Left renal cortex interstitium (tissue), 4 donors: ENCODE measurements around the gene CD9. TPM values are rescaled to one million over a fixed set of nuclear protein-coding genes. Genes with fewer than 3 reads are reported as not detected.

Source experiments
- DNase-seq, 4 donors: peaks; one replicate each; pipeline ENCODE4 v3.0.0-alpha.2; 2013; ENCODE audit warnings: low read depth in 4 of 4, low spot score in 2 of 4, missing footprints in 1 of 4
- polyA plus RNA-seq, 4 donors: library from polyadenylated mRNA; unstranded; fragments of 120-200 nt; gene quantifications; one replicate each; pipeline ENCODE4 v1.2.1, GENCODE V29; 2013; ENCODE audit not compliant: insufficient read length in 4 of 4

CD9 gene
- polyA plus RNA-seq, 4 donors = 175 to 212 (median 194) TPM

DNA sequence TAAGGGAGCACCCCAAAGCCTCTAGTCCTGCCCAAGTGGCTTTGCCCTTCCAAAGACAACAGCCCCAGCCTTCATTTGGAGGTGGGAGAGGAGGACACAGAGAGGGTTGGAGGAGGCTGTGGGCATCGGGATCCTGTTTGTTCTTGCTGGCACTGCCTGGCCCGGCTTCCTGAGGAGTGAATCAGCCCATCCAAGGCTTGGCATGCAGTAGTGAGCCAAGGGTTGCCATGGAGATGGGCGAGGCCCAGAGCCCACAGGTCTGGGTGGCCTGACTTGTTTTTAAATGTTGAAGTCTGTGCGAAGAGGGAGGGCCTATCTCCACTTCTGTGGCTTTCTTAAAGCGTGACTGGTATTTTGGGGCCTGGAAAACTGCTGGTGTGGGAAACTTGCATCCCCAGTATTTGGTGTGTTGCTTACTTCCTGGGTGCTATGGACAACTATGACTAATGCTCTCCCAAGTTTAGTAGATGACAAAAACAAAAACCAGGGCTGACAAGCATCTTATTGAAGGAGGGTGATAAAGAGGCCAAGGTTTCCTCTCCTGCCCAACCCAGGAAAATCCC is 15.8 kb downstream of the CD9 start:
- no peak for DNase-seq

DNA sequence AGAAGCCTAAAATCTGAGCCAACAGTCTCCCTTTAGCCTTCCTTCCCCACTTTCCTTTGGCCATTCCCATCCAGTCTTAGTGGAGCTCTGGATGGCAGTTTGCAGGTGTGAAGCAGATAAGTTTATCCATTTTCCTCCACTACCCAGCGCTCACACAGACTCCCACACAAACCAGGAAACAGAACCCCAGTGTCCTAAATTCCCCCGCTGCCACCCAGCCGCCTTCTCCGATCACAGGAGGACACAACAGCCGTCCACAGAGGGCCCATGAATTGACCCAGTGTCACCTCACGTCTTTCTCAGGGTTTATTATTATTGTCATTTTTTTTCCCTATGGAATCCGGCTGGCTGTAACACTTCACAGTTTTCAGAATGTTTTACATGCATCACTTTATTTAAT is 16.4 kb downstream of the CD9 start:
- no peak for DNase-seq

DNA sequence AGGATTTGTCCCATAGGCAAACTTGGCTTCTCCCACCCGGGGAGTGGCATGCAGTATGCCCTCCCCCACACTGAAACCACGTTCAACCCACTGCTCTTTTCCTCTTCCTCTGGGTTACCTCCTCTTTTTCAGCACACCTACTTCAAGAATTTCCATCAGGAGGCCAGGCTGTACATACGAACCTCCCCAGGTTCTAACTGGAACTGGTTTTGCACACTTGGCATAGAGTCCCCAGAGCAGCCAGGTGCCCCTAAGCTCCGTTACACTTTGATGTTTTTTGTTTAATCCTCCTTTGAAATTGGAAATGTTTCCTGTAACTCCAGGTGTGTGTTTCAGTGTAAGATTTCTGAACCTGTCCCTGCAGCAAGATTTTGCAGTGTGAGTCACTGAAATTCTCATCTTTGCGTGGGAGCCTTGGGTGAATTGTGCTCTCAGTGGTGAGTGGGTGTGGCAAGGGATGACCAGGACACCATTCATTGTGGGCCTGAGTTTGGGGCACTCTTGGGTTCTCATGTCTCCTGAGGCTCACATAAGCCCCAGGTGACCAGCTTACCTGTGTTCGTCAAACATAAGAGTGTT is 18.2 kb downstream of the CD9 start:
- DNase-seq = no peak

DNA sequence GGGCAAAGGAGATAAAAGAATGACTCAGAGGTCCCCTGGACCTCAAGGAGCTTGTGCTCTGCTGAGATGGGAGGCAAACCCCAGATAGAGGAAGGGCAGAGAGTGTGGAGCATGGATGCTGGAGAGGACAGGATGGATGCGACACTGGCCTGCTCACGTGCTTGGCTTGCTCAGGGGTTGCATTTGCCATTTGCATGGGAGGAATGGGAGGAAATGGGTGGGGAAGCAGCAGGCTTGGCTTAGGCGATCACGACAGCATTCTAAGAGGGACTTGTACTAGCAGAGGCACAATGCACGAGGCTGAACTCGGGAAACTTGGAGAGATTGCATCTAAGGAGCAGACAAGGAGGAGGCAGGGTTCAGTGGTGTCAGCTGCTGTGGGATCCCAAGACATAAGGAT is 19.8 kb downstream of the CD9 start:
- DNase-seq = no peak

DNA sequence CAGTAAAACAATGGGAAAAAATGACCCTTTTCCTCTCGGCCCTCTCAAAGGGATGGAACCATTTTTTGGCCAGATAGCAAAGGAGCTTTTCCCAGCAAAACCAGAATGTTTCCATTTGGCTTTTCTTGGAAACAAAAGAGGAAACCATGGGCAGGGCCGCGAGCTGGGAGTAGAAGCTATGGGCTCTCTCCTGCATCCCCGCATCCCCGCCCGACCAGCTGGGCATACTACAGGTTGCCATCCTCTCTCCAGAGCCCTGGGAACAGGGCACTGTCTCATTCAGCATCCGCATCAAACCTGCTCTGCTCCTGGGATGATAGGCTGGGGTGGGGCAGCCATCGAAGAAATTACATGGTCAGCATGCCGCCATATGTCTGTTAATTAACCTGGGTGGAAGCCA is 20.9 kb downstream of the CD9 start:
- no peak for DNase-seq

DNA sequence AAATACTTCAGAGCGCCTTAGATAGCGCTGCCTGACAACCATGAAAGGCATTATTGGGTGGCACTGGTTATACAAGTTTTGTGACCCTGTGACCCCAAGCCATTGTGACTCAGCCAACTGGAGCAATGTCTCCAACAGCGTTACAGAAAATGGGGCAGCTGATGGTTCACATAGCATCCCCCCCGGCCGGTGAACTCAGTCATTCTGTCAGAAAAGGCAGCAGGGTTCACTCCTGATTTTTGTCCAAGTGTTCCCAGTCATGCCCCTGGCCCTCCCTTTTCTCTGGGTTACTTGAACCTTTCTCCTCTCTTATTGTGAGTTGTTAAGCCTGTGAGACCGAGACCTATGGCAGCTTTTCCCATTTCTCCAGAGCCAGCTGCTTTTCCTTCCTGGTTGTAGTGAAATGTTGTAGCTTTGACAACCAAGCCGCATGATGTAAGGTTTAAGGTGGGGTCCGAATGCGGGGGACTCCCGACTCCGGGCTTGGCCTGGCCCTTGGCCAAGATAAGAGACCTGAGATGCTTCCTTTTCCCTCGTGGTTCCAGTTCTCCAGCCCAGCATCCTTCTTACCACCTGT is 22.0 kb downstream of the CD9 start:
- no peak for DNase-seq

DNA sequence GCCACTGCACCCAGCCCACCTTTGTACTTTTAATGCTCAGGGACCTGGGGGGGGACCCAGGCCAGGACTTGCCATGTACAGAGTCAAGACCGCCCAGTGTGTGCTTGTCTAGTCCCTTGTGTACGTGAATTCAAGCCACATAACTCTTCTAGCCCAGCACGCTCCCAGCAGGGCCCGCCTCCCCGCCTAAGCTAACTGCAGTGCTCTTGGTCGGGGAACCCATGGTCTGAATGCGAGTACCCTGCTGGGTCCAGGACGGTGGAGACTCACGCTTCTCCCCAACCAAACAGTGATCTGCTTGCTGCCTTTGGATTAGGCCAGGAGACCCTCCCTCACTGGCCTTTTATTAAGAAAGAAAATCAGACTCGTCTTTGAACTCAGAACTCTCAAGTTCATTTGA is 23.3 kb downstream of the CD9 start:
- DNase-seq = no peak

DNA sequence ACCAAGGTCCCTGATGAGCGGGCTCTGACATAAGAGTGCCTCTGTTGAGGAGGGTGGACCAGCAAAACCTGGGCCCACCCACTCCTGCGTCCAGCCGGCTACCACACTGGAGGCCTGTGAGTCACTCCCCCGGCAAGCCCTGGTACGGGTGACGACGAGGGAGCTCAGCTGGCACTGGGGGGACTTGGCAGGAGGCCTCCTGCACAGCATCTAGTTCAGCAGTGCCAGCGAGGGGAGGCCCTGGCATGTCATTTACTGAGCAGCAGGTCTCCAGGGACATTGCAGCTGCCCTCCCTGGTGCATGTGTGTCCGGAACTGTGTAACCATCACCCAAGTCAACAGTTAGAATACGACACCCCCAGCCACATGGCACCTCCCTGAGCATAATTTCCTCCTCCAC is 24.4 kb downstream of the CD9 start:
- no peak for DNase-seq

DNA sequence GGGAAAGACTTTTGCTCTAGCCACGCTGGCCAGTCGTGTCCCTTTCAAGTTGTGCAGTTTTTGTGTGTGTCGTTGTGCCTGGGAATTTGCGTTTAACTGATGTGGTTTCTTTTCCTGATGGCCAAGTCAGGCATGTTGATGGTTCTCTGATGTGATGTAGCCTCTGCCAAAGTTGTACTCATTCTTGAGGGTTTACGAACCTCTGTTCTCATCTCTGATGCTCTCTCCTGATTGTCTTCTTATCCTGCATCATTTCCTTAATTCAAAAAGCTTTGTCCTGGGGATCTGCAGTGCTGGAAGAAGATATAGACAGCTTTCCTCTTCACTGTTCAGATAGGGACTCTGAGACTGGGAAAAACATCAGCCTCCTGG is 25.4 kb downstream of the CD9 start:
- DNase-seq = no peak

DNA sequence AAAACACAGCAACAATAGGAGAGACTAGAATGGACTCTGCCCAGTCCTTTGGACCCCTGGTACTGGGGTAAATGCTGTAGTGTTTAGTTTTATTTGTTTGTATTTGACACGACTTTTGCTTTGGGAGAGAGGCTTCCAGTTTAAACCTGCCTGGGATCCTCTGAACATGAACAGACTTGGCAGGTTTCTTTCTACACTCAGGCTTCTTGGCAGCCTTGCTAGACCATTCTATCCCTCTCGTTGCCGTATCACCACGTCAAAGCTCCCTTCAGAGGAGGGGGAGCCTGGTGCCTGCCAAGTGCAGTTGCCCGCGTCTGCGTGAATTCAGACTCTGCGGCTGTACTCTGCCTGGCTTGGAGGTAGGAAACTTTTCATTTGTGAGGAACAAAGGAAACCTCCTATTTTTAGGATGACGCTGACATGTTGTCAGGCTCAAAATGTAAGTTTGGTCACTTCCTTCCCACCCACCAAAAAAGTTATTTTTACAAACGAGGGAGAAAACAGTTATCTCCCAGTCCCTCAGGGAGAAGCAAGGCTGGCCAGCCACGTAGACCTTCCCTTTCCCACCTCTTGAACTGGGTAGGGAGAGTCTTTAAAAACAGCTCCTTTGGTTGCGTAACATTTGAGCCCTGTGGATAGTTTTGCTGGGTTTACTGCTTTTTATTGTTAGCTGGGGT is 25.9 kb downstream of the CD9 start:
- DNase-seq = no peak

DNA sequence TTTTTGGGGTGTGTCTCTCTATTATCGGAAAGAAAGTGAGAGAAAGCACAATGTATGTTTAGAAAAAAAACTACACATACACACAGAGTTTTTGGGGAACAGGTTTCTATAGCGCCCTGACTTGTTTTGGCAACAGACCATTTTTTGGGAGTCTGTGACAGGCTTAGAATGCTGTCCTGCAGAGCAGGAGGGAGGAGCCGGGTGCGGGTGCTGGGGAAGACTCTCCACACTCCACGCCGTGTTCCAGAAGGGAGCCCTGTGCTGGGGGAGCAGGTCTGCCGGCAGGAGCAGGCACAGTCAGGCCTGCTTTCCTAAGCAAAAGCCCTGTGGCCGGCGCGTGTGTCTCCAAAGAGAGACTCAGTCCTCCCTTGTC is 26.5 kb downstream of the CD9 start:
- DNase-seq = no peak

DNA sequence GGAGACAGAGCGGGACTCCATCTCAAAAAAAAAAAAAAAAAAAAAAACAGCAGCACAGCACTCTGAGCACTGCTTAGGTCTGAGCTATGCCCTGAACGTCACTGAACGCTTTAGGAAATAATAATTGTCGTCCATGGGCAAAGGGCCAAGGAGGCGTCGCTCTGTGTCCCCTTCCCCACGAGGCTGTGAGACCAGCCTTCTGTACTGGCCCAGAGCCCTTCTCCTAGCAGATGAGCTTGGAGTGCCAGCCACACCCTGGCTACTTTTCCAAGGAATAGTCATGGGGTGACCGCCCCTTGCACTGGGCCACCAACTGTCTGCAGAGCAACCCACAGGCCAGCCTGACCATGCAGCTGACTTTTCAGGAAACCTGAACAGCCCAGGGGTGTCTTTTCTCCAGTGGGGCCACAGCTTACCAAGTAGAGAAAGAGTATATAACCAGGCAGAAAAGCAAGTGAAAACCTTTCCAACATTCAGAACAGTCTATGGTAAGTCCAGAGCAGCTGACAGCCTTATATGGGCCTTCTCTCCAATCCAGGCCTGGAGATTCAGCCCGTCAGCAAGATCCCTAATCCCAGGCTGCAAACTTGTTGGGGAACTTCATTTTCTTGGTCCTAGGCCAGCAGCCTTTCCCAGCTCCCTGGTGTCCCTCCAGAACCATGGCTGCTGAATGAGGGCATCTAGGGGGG is 28.5 kb downstream of the CD9 start:
- no peak for DNase-seq

DNA sequence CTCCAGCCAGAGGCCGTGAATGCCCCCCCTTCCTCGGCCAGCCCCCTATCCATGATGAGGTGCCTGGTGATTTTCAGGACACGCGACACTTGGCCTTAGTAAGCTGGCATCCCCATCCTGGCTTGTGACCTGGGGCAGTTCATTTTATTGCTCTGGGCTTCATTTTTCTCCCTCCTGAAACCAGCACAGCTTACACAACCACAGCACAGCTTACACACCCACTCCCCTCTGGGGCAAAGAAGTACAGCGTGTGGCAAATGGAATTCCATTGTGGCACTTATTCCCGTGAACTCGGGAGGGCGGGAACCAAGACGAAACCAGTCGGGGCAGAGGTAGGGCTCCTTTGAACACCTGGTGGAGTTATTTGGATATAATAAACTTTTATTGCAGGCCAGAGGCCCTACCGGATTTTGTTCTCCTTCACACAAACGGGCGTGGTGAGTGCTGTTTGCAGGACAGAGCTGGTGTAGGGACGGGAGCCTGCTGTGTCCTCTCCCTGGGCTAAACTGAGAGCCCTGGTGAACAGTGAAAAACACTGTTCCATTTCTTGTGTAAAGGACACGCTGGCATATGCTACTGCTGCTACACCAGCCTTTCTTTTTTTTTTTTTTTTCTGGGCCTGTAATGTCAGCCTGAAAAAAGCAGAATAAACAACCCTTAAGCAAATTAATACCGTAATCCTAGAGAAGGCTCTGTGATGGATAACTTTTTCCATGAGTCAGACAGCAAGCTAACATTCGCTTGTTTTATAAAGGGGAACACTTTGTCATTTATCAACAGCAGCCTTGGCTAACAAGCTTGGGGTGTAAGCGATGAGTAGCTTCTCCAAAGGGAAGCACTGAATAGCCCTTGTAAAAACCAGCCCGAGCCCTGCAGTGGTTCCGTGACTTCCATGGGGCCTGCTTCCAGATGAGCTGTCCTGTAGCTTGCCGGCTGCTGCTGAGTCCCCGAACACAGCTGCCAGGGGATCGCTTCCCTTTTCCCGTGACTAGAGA is 29.3 kb downstream of the CD9 start:
- no peak for DNase-seq

DNA sequence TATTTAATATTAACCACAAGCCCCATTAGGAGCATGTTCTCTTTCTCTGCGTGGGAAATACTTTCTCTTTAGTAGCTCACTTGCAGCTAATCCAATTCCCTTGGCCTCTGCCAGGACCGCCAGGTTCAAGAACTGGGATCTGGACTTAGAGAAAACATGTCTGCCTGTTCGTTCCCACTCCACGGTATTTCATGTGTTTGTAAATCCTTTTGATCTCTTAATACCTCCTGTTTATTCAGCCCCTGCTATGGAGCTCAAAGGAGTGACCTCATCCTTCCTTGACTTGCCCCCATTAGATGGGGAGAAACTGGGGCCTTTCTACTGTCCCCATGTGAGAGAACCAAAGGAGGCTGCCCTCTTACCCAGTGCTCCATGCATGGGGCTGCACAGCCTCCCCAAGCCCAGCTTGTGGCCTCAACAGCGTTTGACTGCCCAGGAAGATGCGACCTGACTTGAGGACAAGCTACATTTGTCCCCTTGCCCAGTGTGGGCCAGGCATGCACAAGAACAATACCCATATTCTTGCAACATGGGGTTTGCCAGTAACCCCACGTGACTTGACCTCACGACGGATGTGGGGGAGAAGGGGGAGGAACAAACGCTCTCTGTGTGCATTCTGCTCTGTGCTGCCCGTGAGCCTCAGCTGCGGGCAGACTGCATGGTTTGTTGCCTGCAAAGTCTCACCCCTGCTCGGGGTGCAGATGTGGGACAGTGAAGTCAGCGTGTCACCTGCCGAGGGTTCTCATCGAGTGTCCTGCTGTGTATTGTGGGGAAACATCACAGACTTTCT is 30.3 kb downstream of the CD9 start:
- no peak for DNase-seq

DNA sequence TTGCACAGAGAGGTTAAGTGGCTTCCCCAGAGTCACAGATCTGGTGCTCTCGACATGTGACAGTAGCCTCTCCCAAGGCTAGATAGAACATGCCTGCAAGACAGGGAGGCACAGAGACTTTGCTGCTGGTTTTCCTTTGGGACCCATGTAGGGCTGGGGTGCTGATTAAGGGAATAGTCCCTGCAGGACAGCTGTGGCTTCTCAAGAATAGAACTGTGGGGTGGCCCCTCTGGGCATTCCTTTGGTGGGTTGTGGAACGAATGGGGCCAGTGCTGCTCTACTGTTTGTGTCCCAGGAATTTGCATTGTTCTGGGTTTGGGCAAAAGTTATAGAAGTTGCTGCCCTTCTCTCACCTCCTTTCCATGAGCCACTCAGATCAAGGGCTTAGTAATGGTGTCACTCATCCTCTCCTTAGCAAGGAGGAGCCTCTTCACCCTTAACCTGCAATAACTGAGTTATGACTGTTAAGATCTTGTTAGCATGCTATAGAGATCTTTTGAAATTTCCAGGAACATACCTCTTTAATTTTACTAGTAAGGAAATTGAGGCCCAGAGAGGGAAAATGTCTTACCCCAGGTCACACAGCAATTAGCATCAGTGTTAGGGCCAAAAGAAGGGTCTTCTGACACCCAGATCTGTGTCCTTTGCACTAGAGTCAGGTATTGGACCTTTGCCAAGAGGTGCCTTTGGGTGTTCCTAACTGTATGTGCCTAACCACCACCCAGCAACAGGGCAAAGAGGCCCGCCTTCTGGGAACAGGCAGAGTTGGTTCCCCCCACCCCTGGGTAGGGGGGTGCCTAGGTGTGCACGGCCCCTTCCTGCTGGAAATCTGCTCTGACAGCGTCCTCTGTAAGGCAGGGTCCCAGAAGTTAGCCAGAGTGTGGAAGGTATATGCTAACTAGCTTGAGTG is 31.4 kb downstream of the CD9 start:
- no peak for DNase-seq

DNA sequence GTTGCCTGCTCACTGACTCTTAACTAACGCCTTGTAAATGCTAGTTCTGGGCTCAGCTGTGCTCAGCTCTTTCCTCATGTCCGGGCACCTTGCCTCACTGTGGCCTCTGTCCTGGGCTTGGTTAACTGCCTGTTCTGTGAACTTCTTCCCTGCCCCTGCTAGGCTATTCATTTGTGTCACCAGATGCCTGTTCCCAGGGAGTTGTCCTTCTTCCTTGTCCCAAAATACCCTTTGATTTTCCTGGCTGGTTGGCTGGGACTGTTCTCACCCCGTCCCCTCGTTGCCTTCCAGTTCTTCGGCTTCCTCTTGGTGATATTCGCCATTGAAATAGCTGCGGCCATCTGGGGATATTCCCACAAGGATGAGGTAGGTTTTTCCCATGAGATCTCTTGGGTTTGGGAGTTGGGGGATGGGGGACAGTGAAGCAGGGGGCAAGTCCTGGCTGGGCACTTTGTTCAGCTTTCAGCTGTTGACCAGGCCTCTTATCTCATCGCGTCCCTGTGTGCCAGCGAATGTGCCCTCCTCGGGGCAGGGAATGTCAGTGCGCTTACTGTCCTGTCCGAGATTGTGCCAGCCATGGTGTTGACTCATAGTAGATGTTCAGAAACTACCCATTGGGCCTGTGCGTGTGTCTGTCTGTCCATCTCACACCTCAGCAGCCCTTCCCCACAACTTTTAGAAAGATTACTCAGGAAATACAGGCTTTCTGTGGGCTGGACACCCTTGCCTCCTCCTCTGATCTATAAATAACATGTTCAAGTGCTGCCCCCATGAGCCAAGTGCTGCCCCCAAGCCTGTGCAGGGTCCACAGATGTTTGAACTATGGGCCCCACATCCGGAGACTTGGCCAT is 33.1 kb downstream of the CD9 start:
- no peak for DNase-seq

DNA sequence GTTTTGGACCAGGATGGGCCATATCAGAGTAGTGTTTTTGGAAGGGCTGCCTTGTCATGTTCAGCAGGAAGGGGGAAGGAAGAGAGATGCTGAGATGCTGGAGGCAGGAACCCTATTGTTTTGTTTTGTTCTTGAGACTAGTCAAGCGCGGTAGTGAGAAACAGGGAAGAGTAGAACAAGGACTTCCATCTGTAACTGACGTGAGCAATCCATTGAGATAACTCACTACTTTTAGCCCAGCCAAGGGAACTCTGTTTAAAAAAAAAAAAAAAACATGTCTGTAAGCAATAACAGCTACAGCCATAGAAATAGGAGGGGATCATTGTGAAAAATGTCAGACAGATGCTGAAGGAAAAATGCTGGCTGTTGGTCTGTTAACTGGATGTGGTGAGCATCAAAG is 34.0 kb downstream of the CD9 start:
- DNase-seq = no peak

DNA sequence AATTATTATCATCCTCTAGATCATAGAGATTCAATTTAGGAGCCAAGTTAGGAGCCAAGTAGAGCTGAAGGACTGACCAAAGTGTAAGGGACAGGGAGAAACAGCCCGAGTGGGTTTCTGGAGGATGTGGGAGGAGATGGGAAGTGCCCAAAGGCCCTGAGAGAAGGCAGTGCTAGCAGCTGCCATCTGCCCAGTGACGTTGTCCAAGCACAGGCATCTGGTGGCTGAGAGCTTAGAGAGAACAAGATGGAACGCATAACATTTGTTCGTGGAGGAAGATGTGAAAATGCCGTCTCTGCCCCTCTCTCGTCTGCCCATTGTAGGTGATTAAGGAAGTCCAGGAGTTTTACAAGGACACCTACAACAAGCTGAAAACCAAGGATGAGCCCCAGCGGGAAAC is 34.7 kb downstream of the CD9 start:
- DNase-seq = no peak
